CD4-positive, alpha-beta T cell treated with Interleukin-10 for 1 hour (primary cell): ENCODE measurements around the gene NLRP13.

Experiments used
- DNase-seq: peaks from one replicate; pipeline ENCODE4 v3.0.0-alpha.2; 2020

NLRP13 gene

DNA sequence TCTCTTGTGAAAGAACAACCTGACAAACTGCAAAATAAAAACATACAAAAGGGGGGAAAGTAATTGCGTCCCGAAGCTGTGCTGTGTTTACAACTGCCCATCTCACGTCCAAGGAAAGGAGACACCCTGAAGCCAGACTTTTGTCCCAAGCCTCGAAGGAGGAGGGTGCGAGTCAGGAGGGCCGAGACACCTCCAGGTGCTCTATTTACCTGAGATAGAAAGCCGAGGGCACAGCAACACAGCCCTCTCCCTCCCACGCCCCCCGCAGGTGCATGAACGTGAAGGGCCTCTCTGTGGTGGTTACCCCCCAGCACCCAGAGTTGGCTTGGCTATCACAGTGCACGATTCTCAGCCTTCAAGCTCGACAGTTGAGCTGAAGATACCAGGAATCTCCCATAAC lies 33.2 kb downstream of the NLRP13 start:
- no peak for DNase-seq

DNA sequence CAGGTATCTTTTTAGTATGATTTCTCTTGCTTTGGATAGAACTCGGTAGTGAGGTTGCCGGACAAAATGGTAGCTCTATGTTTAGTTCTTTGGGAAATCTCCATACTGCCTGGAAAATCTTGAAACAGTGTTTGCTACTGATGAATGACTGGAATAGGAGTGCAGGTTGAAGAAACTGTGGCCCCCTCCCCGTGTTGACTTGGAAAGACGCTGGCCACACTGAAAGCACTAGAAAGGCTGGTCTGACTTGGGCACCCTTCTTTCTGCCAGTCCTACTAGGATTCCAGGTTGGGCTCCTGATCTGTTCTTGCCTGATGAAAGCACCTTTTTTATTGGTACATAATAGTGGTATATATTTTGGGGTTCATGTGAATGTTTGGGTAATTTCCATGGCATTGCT lies 49.5 kb downstream of the NLRP13 start:
- no peak for DNase-seq

DNA sequence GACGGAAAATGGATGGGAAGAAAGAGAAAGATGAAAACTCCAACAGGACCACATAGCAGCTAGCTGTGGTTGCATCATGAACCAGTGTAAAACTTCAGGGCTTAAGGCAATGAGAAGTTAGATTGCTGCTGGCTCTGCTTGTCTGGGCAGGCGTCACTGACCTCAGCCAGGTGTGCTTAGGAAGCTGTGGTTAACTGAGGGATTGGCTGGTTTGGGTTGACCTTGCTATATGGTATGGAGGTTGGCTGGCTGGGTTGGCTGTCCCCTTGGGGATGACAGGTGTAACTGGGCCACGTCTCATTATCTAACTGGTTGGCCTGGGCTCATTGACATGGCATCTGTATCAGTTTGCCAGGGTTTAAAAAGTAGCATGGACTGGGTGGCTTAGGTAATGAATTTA lies 54.9 kb downstream of the NLRP13 start:
- no peak for DNase-seq

DNA sequence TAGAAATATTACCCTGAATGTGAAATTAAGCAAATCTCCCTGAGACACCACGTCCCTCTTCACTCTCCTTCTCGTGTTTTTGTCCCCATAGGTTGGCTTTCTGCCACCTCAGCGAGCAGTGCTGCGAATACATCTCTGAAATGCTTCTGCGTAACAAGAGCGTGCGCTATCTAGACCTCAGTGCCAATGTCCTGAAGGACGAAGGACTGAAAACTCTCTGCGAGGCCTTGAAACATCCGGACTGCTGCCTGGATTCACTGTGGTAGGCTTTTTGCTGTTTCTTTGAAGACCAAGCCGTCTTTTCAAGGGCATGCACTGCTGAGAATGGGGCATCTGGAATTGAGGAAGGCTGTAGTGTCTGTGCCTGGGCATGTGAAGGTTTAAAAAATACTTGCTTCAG lies 61.4 kb downstream of the NLRP13 start:
- no peak for DNase-seq

DNA sequence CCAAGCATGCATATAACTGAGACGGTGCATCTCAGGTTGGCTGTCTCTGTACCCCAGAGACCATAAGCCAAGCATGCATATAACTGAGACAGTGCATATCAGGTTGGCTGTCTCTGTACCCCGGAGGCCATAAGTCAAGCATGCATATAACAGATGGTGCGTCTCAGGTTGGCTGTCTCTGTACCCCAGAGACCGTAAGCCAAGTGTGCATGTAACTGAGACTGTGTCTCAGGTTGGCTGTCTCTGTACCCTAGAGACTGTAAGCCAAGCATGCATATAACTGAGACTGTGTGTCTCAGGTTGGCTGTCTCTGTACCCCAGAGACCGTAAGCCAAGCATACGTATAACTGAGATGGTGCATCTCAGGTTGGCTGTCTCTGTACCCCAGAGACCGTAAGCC lies 65.0 kb downstream of the NLRP13 start:
- DNase-seq, result no peak

DNA sequence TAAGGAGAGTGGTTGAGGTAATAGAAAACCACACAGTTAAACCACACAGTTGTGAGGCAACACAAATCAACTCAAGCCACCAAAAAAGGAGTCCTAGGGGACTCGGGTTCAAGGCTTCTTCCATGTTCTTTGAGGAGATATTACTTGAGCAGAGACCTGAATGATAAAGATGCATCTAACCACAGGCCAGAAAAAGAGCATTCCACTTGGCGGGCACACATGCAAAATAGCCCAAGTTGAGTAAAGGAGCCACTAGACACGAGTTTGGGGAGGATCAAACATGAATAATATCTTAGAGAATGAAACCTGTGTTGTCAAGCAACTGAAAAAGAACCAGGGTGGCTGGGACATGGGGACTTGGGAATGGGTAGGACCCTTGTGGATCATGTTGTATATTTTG lies 65.6 kb downstream of the NLRP13 start:
- no peak for DNase-seq

DNA sequence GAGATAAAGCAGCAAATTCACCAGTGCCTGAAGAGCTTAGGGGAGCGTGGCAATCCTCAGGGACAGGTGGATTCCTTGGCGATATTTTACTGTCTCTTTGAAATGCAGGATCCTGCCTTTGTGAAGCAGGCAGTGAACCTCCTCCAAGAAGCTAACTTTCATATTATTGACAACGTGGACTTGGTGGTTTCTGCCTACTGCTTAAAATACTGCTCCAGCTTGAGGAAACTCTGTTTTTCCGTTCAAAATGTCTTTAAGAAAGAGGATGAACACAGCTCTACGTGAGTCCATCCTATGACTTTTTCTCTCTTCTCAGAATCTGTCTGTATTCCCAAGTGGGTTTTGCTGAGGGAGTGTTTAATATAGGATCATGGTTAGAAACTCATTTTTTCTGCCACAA lies 73.2 kb downstream of the NLRP13 start:
- no peak for DNase-seq

DNA sequence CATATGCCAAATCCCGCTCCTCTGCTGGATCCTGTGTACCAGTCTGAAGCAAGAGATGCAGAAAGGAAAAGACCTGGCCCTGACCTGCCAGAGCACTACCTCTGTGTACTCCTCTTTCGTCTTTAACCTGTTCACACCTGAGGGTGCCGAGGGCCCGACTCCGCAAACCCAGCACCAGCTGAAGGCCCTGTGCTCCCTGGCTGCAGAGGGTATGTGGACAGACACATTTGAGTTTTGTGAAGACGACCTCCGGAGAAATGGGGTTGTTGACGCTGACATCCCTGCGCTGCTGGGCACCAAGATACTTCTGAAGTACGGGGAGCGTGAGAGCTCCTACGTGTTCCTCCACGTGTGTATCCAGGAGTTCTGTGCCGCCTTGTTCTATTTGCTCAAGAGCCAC lies 73.7 kb downstream of the NLRP13 start:
- DNase-seq, result no peak

DNA sequence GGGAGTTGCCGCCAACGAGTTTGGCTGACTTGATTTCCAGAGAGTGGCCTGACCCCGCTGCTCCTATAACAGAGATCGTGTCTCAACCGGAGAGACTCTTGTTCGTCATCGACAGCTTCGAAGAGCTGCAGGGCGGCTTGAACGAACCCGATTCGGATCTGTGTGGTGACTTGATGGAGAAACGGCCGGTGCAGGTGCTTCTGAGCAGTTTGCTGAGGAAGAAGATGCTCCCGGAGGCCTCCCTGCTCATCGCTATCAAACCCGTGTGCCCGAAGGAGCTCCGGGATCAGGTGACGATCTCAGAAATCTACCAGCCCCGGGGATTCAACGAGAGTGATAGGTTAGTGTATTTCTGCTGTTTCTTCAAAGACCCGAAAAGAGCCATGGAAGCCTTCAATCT lies 74.2 kb downstream of the NLRP13 start:
- DNase-seq, result no peak

DNA sequence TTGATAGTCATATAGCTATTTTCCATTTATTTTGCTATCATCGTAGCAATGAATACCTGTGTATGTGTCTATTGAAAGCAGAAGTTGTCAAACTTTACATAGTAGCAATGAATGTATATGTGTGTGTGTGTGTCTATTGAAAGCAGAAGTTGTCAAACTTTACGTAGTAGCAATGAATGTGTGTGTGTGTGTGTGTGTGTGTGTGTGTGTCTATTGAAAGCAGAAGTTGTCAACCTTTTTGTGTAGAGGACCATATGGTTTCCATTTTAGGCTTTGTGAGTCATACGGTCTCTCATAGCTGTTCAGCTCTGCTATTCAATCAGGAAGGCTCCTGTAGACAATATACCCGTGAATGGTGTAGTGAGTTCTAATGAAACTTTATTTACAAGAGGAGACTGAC lies 75.0 kb downstream of the NLRP13 start:
- DNase-seq, result no peak

DNA sequence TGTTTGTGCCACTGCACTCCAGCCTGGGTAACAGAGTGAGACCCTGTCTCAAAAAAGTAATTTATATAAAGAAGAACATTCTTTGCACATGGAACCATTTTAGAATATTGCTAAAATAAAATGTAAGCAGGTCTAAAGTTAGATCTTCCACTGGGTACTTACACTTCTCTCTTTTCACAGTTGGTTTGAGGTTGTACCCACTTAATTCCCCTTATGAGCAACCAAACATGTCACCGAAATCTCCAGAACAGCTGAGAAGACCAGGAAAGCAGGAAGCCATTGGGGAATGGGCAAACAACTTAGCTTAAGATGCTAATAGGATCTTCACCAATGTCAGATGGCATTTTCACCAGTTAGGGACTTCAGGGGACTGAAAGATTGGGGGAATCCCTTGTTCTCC lies 77.0 kb downstream of the NLRP13 start:
- no peak for DNase-seq
